Gastroesophageal sphincter (tissue), 4 donors: Measurements from ENCODE around the gene SKOR2. TPM values are rescaled to one million over a fixed set of nuclear protein-coding genes. Genes with fewer than 3 reads are reported as not detected.
"Not testable (repeated sequence)": the region's sequence is repeated elsewhere in the genome, so short reads cannot be mapped to it uniquely, and the experiment has no call there.

Experiments
- ATAC-seq: fragments of 150-250 bp; one replicate; pipeline ENCODE4 v1.9.1; 2016; ENCODE audit warnings: mild to moderate bottlenecking, moderate library complexity
- H3K27ac ChIP-seq, 4 donors: fragments of 200-600 bp; sonication (generic) in 3 of 4; 1 replicate in 3 of 4; 2 replicates in 1 of 4; pipeline ENCODE4 v1.5.1; 2016 to 2019
- H3K27me3 ChIP-seq: fragments of 200-600 bp; sonication (generic); one replicate; pipeline ENCODE4 v1.5.1; 2019
- H3K36me3 ChIP-seq, 2 donors: fragments of 200-600 bp; sonication (generic); one replicate each; pipeline ENCODE4 v1.5.1; 2019; ENCODE audit warnings: control low read depth in 1 of 2
- H3K4me1 ChIP-seq, 3 donors: fragments of 200-600 bp; sonication (generic); 1 replicate in 2 of 3; 2 replicates in 1 of 3; pipeline ENCODE4 v1.5.1; 2016 to 2019; ENCODE audit warnings: control low read depth in 2 of 3
- H3K4me3 ChIP-seq, 2 donors: fragments of 200-600 bp; sonication (generic); one replicate each; pipeline ENCODE4 v1.5.1; 2019; ENCODE audit warnings: mild to moderate bottlenecking in 1 of 2, moderate library complexity in 1 of 2
- H3K9me3 ChIP-seq, 3 donors: fragments of 200-600 bp; sonication (generic); one replicate each; pipeline ENCODE4 v1.5.1; 2017 to 2019; ENCODE audit warnings: control low read depth in 2 of 3
- CTCF ChIP-seq, 4 experiments: fragments of 200-600 bp in 2 of 4; fragments of 450-650 bp in 2 of 4; sonication (generic) in 1 of 4; IDR thresholded peaks; one replicate each; pipeline ENCODE4 v1.5.1; 2017 to 2019; ENCODE audit warnings: antibody characterized with exemption in 4 of 4, mild to moderate bottlenecking in 2 of 4, moderate library complexity in 2 of 4
- EP300 ChIP-seq: sonication (generic); formaldehyde crosslinking; IDR thresholded peaks from one replicate; pipeline ENCODE4 v1.6.1; 2017; ENCODE audit warnings: antibody characterized with exemption, mild to moderate bottlenecking
- POLR2A ChIP-seq, 2 donors: fragments of 450-650 bp; IDR thresholded peaks; one replicate each; pipeline ENCODE4 v1.6.1; 2017; ENCODE audit warnings: antibody characterized with exemption in 2 of 2, mild to moderate bottlenecking in 2 of 2, moderate library complexity in 1 of 2
- POLR2AphosphoS5 ChIP-seq: sonication (generic); formaldehyde crosslinking; IDR thresholded peaks from one replicate; pipeline ENCODE4 v1.6.1; 2017; ENCODE audit warnings: antibody characterized with exemption
- WGBS, 2 donors: methylation state at CpG; one replicate each; pipeline ENCODE4 v1.1.5; 2018; ENCODE audit warnings: low coverage in 1 of 2; 5-methylcytosine and 5-hydroxymethylcytosine counted together
- small RNA-seq, 4 donors: library from RNA; depleted of rRNA; stranded (forward); fragments of <200 nt; gene quantifications; one replicate each; pipeline ENCODE3, GENCODE V24; 2016
- total RNA-seq, 4 donors: library from RNA; depleted of rRNA; stranded (reverse); fragments of >200 nt; gene quantifications; one replicate each; pipeline ENCODE4 v1.1.0, GENCODE V29; 2016

SKOR2 gene
- total RNA-seq, 4 donors from 2014 or later, result not detected

- Histone ChIP-seq H3K4me1 (peaks cover 0 to 28% (median 0%) of the 10 kb centered on the region in 3 donors), H3K36me3 (no peaks in the 10 kb centered on the region), H3K4me3 (no peak overlapping the region), H3K27me3 (no peaks in the 10 kb centered on the region), H3K9me3 (no peaks in the 10 kb centered on the region), H3K27ac (no peak overlapping the region)
- 66 to 82% methylated on average over 4 to 5 of the region's 5 CpGs for WGBS, 2 donors
- ATAC-seq, result no peak
- TF ChIP-seq POLR2A (IDR thresholded peaks at IDR 0.05) (no peak), CTCF (IDR thresholded peaks at IDR 0.05) (no peak), EP300 (no peak), POLR2AphosphoS5 (no peak)
Observed at GRCh38 chr18:47163241-47163640, 88.2 kb downstream of the SKOR2 start.

- no peak for ATAC-seq
- Histone ChIP-seq H3K4me1 (peaks cover 0 to 9% (median 0%) of the 10 kb centered on the region in 3 donors), H3K36me3 (peaks cover 0 to under 1% of the 10 kb centered on the region in 2 donors), H3K4me3 (no peak overlapping the region), H3K27me3 (no peaks in the 10 kb centered on the region), H3K27ac (no peak overlapping the region), H3K9me3 (no peaks in the 10 kb centered on the region)
- 87 to 95% methylated on average over 2 to 5 of the region's 5 CpGs for WGBS, 2 donors
- TF ChIP-seq CTCF (IDR thresholded peaks at IDR 0.05) (no peak), EP300 (no peak), POLR2A (IDR thresholded peaks at IDR 0.05) (no peak), POLR2AphosphoS5 (no peak)
Observed at GRCh38 chr18:47160256-47160655, 91.2 kb downstream of the SKOR2 start.

GRCh38 chr18:47158404-47158803, 93.1 kb downstream of the SKOR2 start:
- not testable (repeated sequence) for H3K27ac ChIP-seq, H3K4me3 ChIP-seq, H3K4me1 ChIP-seq, ATAC-seq, H3K27me3 ChIP-seq, H3K9me3 ChIP-seq
- peaks cover 0 to 19% of the 10 kb centered on the region in 2 donors for H3K36me3 ChIP-seq
- WGBS, 2 donors, result 84 to 94% methylated on average over 7 to 12 of the region's 16 CpGs

Small RNAs within 50 kb of the gene (small RNA-seq; reads per million reads assigned to genes)
- 0 reads per million in 4 donors for gene RNU6-1131P

Other genes with a start within 250 kb of the SKOR2 start
- gene ELOA2, start 216.0 kb downstream of the SKOR2 start, total RNA-seq, result not detected
- gene HDHD2, start 101.2 kb downstream of the SKOR2 start, total RNA-seq, result 10 to 100 TPM; 18.9 to 29.3 (median 25.9) TPM
- 10 to 100 TPM in 3 of 4 donors, 1 to 10 TPM in 1; 7.1 to 13.8 (median 10.5) TPM for gene IER3IP1, start 75.3 kb downstream of the SKOR2 start, total RNA-seq